ENCODE measurements around the gene CHRNB2.

CHRNB2 gene

GRCh38 chr1:154589780-154590179, 22.2 kb downstream of the CHRNB2 start:
- TF ChIP-seq SPI1 (IDR thresholded peaks at IDR 0.05; ENCODE audit: low read depth, low read length) = no peak
- peak; percentile 16; the same call in 1 of the 2 replicates for TF ChIP-seq POLR2AphosphoS5 (IDR thresholded peaks at IDR 0.05; ENCODE audit: low read depth, low read length)
- DNase-seq (ENCODE audit: insufficient read length, low spot score) (no peak), FAIRE-seq (peak; percentile 47)

- no peak for FAIRE-seq
- TF ChIP-seq POLR2AphosphoS5 (IDR thresholded peaks at IDR 0.05; ENCODE audit: low read depth, low read length) (no peak), PAX5 (IDR thresholded peaks at IDR 0.05; ENCODE audit: insufficient read depth, low read length, severe bottlenecking) (no peak), POU2F2 (IDR thresholded peaks at IDR 0.05; ENCODE audit: low read depth, low read length) (no peak), POLR2A (IDR thresholded peaks at IDR 0.05; ENCODE audit: low read depth, low read length) (no peak), SPI1 (IDR thresholded peaks at IDR 0.05; ENCODE audit: low read depth, low read length) (no peak), TAF1 (IDR thresholded peaks at IDR 0.05; ENCODE audit: low read depth, low read length) (no peak)
- DNase-seq (ENCODE audit: insufficient read length, low spot score) = no peak
Measured at GRCh38 chr1:154590756-154591155, 23.2 kb downstream of the CHRNB2 start.

- FAIRE-seq (no peak), DNase-seq (ENCODE audit: insufficient read length, low spot score) (no peak)
- TF ChIP-seq PAX5 (IDR thresholded peaks at IDR 0.05; ENCODE audit: insufficient read depth, low read length, severe bottlenecking) (no peak), TAF1 (IDR thresholded peaks at IDR 0.05; ENCODE audit: low read depth, low read length) (no peak), POLR2AphosphoS5 (IDR thresholded peaks at IDR 0.05; ENCODE audit: low read depth, low read length) (no peak), POU2F2 (IDR thresholded peaks at IDR 0.05; ENCODE audit: low read depth, low read length) (no peak), SPI1 (IDR thresholded peaks at IDR 0.05; ENCODE audit: low read depth, low read length) (no peak), POLR2A (IDR thresholded peaks at IDR 0.05; ENCODE audit: low read depth, low read length) (no peak; the same call in 1 of the 2 replicates)
Measured at GRCh38 chr1:154591206-154591605, 23.6 kb downstream of the CHRNB2 start.

DNA sequence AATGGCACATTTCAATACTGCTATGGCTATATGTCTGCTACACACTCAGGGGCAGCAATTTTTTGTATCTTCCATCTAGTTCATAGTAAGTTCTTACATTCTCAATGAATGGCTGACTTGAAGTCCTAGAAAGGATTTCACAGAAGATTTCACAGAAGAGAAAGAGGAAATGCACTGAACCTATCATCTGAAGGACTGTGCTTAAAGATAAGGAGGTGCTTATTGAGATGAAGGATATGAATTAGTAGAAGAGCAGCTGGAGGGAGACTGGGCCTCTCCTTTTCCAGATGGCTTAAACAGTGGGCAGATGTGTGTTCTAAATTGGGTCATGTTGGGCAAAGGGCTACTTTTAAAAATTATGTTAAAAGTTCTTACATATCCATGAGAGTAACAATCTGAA, 25.8 kb downstream of the CHRNB2 start:
- DNase-seq (ENCODE audit: insufficient read length, low spot score) = no peak
- TF ChIP-seq SPI1 (IDR thresholded peaks at IDR 0.05; ENCODE audit: low read depth, low read length) (no peak), TAF1 (IDR thresholded peaks at IDR 0.05; ENCODE audit: low read depth, low read length) (no peak), PAX5 (IDR thresholded peaks at IDR 0.05; ENCODE audit: insufficient read depth, low read length, severe bottlenecking) (no peak), POLR2AphosphoS5 (IDR thresholded peaks at IDR 0.05; ENCODE audit: low read depth, low read length) (no peak), POLR2A (IDR thresholded peaks at IDR 0.05; ENCODE audit: low read depth, low read length) (no peak), POU2F2 (IDR thresholded peaks at IDR 0.05; ENCODE audit: low read depth, low read length) (no peak)
- FAIRE-seq = no peak

- FAIRE-seq (no peak), DNase-seq (ENCODE audit: insufficient read length, low spot score) (no peak)
- TF ChIP-seq POLR2A (IDR thresholded peaks at IDR 0.05; ENCODE audit: low read depth, low read length) (no peak), PAX5 (IDR thresholded peaks at IDR 0.05; ENCODE audit: insufficient read depth, low read length, severe bottlenecking) (no peak), TAF1 (IDR thresholded peaks at IDR 0.05; ENCODE audit: low read depth, low read length) (no peak), POLR2AphosphoS5 (IDR thresholded peaks at IDR 0.05; ENCODE audit: low read depth, low read length) (no peak), SPI1 (IDR thresholded peaks at IDR 0.05; ENCODE audit: low read depth, low read length) (no peak), POU2F2 (IDR thresholded peaks at IDR 0.05; ENCODE audit: low read depth, low read length) (no peak)
Measured at GRCh38 chr1:154594811-154595210, 27.2 kb downstream of the CHRNB2 start.

DNA sequence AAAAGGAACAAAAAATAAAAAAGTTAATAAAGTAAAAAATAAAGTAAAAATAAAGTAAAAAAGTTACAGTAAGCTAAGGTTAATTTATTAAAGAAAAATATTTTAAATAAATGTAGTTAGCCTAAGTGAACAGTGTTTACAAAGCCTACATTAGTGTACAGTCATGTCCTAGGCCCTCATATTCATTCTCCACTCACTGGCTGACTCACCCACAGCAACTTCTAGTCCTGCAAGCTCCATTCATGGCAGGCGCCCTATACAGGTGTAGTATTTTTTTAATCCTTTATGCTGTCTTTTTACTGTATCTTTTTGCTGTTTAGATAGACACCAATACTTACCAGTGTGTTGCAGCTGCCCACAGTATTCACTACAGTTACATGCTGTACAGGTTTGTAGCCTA, 28.0 kb downstream of the CHRNB2 start:
- no peak for DNase-seq (ENCODE audit: insufficient read length, low spot score)
- no peak for FAIRE-seq
- TF ChIP-seq SPI1 (IDR thresholded peaks at IDR 0.05; ENCODE audit: low read depth, low read length) (no peak), POLR2AphosphoS5 (IDR thresholded peaks at IDR 0.05; ENCODE audit: low read depth, low read length) (no peak), TAF1 (IDR thresholded peaks at IDR 0.05; ENCODE audit: low read depth, low read length) (no peak)

DNA sequence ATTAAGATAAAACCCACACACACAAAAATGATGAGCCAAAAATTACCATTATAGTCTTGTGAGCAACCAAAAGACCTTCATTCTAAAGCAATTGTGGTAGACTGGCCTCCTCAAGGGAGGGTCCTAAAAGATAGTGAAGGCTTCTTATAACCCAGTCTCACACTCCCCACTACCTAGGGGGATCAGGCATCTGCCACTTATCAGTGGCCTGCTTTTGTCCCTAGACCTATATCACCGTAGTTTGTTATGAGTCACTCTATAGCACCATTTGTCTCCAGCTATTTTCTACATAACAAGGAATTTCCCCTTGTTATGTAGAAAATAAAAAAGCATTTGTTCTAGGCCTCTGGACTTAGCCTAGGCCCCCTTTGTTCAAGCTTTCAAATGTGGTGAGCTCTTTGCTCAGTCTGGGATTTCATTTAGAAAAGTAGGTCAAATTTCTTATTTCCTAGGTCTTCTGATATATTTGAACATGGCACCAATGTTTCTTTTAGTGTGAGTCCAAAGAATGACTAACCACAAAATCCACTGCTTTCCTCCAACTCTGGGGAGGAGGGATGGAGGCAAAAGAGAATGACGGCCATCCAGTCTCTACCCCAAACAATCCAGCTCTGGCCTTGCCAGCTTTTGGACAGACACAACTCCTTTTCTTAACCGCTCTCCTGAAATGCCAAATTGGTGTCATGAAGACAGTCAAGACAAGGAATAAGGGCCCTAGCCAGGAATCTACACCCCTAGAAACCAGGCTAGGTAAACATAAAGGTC, 31.5 kb downstream of the CHRNB2 start:
- DNase-seq (ENCODE audit: insufficient read length, low spot score) = no peak
- TF ChIP-seq SPI1 (IDR thresholded peaks at IDR 0.05; ENCODE audit: low read depth, low read length) = no peak
- TF ChIP-seq POU2F2 (IDR thresholded peaks at IDR 0.05; ENCODE audit: low read depth, low read length) = no peak
- TF ChIP-seq TAF1 (IDR thresholded peaks at IDR 0.05; ENCODE audit: low read depth, low read length) = no peak
- FAIRE-seq = no peak

- FAIRE-seq (no peak), DNase-seq (ENCODE audit: insufficient read length, low spot score) (no peak)
- TF ChIP-seq POLR2AphosphoS5 (IDR thresholded peaks at IDR 0.05; ENCODE audit: low read depth, low read length) (no peak), TAF1 (IDR thresholded peaks at IDR 0.05; ENCODE audit: low read depth, low read length) (no peak), SPI1 (IDR thresholded peaks at IDR 0.05; ENCODE audit: low read depth, low read length) (no peak), POU2F2 (IDR thresholded peaks at IDR 0.05; ENCODE audit: low read depth, low read length) (no peak), POLR2A (IDR thresholded peaks at IDR 0.05; ENCODE audit: low read depth, low read length) (no peak), PAX5 (IDR thresholded peaks at IDR 0.05; ENCODE audit: insufficient read depth, low read length, severe bottlenecking) (no peak)
Measured at GRCh38 chr1:154599658-154600057, 32.1 kb downstream of the CHRNB2 start.

DNA sequence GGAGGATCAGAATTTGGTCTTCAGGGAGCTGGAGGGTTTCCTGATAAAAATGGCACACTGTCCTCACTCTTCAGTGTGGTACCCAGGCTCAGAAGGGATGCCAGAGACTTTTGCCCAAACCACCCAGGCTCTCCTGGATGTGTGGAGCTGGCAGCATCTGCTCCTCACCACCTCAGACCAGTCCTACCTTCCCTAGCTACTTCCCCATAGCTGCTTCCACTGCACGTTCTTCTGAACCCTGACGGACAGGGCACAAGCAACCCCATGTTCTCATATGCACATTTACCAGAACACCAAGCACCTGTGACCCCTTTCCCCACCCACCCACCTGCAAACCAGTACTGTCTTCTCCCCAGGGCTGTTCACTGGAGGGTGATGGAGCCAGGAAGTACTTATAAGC, 35.7 kb downstream of the CHRNB2 start:
- TF ChIP-seq POLR2A (IDR thresholded peaks at IDR 0.05; ENCODE audit: low read depth, low read length) = peak; percentile 56; the same call in 1 of the 2 replicates
- no peak; the same call in 1 of the 2 replicates for TF ChIP-seq POLR2AphosphoS5 (IDR thresholded peaks at IDR 0.05; ENCODE audit: low read depth, low read length)
- TF ChIP-seq SPI1 (IDR thresholded peaks at IDR 0.05; ENCODE audit: low read depth, low read length) = no peak
- FAIRE-seq = no peak
- no peak for DNase-seq (ENCODE audit: insufficient read length, low spot score)

- FAIRE-seq = no peak
- DNase-seq (ENCODE audit: insufficient read length, low spot score) = no peak
- TF ChIP-seq TAF1 (IDR thresholded peaks at IDR 0.05; ENCODE audit: low read depth, low read length) (no peak), POU2F2 (IDR thresholded peaks at IDR 0.05; ENCODE audit: low read depth, low read length) (no peak), SPI1 (IDR thresholded peaks at IDR 0.05; ENCODE audit: low read depth, low read length) (no peak), PAX5 (IDR thresholded peaks at IDR 0.05; ENCODE audit: insufficient read depth, low read length, severe bottlenecking) (no peak), POLR2A (IDR thresholded peaks at IDR 0.05; ENCODE audit: low read depth, low read length) (no peak), POLR2AphosphoS5 (IDR thresholded peaks at IDR 0.05; ENCODE audit: low read depth, low read length) (no peak)
Measured at GRCh38 chr1:154605534-154605933, 38.0 kb downstream of the CHRNB2 start.
